ENCODE measurements around the gene DCAF4L1.

The DCAF4L1 gene

DNA sequence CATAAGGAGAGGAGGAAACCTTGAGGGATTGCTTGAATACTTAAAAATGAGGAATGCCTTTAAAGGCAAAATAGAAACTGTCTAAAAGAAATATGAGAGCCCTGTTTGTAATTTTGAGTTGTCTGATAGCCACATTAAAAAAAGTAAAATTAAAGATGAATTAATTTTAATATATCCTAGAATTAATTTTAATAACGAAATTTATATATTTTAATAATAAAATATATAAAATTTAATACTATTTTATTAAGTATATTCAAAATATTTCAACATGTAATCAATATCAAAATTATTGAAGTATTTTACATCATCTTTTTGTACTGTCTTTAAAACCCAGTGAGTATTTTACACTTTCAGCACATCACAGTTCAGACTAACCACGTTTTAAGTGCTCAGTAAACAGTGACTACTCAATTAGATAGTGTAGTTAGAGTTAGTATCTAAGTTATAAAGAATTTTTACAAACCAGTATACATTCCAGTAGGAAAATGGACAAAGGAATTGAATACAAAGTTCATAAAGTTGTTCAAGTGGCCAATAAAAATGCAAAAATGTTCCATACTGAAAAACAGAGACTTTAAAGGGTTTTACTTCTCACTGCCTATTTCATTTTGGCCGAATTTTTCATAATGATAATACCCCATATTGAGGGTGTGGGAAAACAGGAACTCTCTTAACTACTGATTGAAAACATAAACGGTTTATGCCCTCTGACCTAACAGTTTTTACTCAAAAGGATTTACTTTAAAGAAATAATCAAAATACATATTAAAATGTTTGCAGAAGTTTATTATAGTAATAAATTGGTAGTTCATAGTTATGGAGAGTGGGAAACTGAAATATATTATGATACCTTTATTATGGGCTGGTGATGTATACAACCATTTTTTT, 11.7 kb downstream of the DCAF4L1 start:
- H3K4me2 ChIP-seq (ENCODE audit: low read length): no peak overlapping the region
- H3K36me3 ChIP-seq (replicated peaks; ENCODE audit: low read depth, low read length): no peaks in the 10 kb centered on the region
- peaks cover 52% of the 10 kb centered on the region for H3K79me2 ChIP-seq (ENCODE audit: low read length)

DNA sequence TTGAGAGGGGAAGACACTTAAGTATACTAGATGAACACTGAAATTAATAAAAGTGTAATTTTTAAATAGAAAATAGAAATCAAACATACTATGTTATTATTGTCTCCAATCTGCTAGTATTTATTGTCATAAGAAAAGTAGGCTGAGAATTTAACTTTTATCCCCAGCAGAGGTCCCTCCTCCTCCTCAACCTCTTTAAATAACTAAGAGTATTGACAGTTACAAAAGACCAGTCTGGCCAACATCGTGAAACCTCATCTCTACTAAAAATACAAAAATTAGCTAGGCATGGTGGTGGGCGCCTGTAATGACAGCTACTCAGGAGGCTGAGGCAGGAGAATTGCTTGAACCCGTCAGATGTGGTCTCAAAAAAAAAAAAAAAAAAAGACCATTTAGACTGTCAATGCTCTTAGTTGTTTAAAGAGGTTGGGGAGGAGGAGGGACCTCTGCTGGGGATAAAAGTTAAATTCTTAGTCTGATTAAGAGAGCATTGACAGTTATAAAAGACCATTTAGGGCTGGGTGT, 13.0 kb downstream of the DCAF4L1 start:
- Histone ChIP-seq H2AFZ (ENCODE audit: low read depth, low read length) (no peak overlapping the region), H3K27me3 (ENCODE audit: low read depth, low read length) (no peaks in the 10 kb centered on the region), H3K4me3 (ENCODE audit: low read length) (no peak overlapping the region), H3K79me2 (ENCODE audit: low read length) (peaks cover 52% of the 10 kb centered on the region), H3K36me3 (replicated peaks; ENCODE audit: low read depth, low read length) (no peaks in the 10 kb centered on the region), H3K9ac (ENCODE audit: low read length) (no peak overlapping the region), H3K4me2 (ENCODE audit: low read length) (no peak overlapping the region), H3K27ac (ENCODE audit: low read length) (no peak overlapping the region), H4K20me1 (ENCODE audit: insufficient read depth, low read length) (peaks cover 8% of the 10 kb centered on the region; the same call in 1 of the 2 replicates), H3K4me1 (ENCODE audit: low read length) (peaks cover 20% of the 10 kb centered on the region), H3K9me3 (ENCODE audit: insufficient read depth, low read length) (no peaks in the 10 kb centered on the region)
- TF ChIP-seq CTCF (IDR thresholded peaks at IDR 0.05; ENCODE audit: low read depth, low read length) (no peak), EZH2phosphoT487 (IDR thresholded peaks at IDR 0.05; ENCODE audit: low read depth) (no peak)

More for the DNA sequence above, 11.7 kb downstream of the DCAF4L1 start:
- Histone ChIP-seq H3K9ac (ENCODE audit: low read length) (no peak overlapping the region), H3K4me1 (ENCODE audit: low read length) (peaks cover 25% of the 10 kb centered on the region), H3K27ac (ENCODE audit: low read length) (no peak overlapping the region), H3K27me3 (ENCODE audit: low read depth, low read length) (no peaks in the 10 kb centered on the region), H2AFZ (ENCODE audit: low read depth, low read length) (no peak overlapping the region), H4K20me1 (ENCODE audit: insufficient read depth, low read length) (peaks cover 8% of the 10 kb centered on the region; the same call in 1 of the 2 replicates), H3K9me3 (ENCODE audit: insufficient read depth, low read length) (no peaks in the 10 kb centered on the region), H3K4me3 (ENCODE audit: low read length) (no peak overlapping the region)
- TF ChIP-seq EZH2phosphoT487 (IDR thresholded peaks at IDR 0.05; ENCODE audit: low read depth) (no peak), CTCF (IDR thresholded peaks at IDR 0.05; ENCODE audit: low read depth, low read length) (no peak)

DNA sequence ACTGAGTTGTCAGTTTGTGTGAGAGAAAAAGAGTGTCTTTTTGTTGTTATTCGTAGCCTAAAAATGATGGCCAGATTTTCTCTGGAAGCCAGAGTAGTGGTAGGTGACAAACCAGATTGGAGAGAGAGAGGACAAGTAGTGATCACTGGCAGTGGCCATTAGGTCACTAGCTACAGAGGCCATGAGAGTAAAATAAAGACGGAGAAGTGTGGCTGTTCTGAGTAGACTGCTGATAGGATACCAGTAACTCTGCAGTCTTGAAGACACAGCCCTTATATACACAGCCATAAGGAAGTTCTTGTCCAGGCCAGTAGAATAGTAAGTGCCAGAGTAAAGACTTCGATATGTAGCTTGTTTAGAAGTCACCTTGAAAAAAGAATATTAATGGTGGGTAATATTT, 16.5 kb downstream of the DCAF4L1 start:
- Histone ChIP-seq H3K27me3 (ENCODE audit: low read depth, low read length) (no peaks in the 10 kb centered on the region), H4K20me1 (ENCODE audit: insufficient read depth, low read length) (0 out of 2 replicates have a peak, but pooled peaks cover 3% of the 10 kb centered on the region), H3K4me3 (ENCODE audit: low read length) (no peak overlapping the region), H3K36me3 (replicated peaks; ENCODE audit: low read depth, low read length) (peaks cover 4% of the 10 kb centered on the region), H2AFZ (ENCODE audit: low read depth, low read length) (no peak overlapping the region), H3K9ac (ENCODE audit: low read length) (no peak overlapping the region), H3K9me3 (ENCODE audit: insufficient read depth, low read length) (no peaks in the 10 kb centered on the region), H3K4me2 (ENCODE audit: low read length) (no peak overlapping the region), H3K79me2 (ENCODE audit: low read length) (peaks cover 26% of the 10 kb centered on the region), H3K27ac (ENCODE audit: low read length) (no peak overlapping the region), H3K4me1 (ENCODE audit: low read length) (peaks cover 8% of the 10 kb centered on the region)
- no peak for TF ChIP-seq EZH2phosphoT487 (IDR thresholded peaks at IDR 0.05; ENCODE audit: low read depth)
- TF ChIP-seq CTCF (IDR thresholded peaks at IDR 0.05; ENCODE audit: low read depth, low read length): no peak

DNA sequence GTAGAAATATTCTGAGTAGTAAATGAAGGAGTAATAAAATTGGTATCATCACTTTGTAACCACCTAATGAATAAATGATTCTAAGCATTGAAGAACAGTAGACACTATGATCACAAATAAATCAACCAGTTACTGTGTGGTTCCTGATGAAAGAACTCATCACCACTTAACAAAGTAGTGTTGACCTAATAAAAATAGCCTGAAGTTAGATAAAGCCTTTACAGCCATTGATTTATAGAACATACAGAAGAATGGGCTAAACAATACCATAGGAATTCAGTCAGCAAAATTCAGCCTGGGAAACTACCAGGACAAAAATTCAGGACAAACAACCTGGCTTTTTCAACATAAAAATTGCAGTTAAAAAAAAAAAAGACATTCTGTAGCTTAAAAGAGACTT, 17.8 kb downstream of the DCAF4L1 start:
- Histone ChIP-seq H3K4me2 (ENCODE audit: low read length) (no peak overlapping the region), H3K4me1 (ENCODE audit: low read length) (peaks cover 5% of the 10 kb centered on the region), H3K79me2 (ENCODE audit: low read length) (peaks cover 18% of the 10 kb centered on the region), H3K9ac (ENCODE audit: low read length) (no peak overlapping the region), H3K9me3 (ENCODE audit: insufficient read depth, low read length) (no peaks in the 10 kb centered on the region), H2AFZ (ENCODE audit: low read depth, low read length) (no peak overlapping the region), H4K20me1 (ENCODE audit: insufficient read depth, low read length) (no peaks in the 10 kb centered on the region), H3K27ac (ENCODE audit: low read length) (no peak overlapping the region), H3K27me3 (ENCODE audit: low read depth, low read length) (no peaks in the 10 kb centered on the region), H3K4me3 (ENCODE audit: low read length) (no peak overlapping the region), H3K36me3 (replicated peaks; ENCODE audit: low read depth, low read length) (peaks cover 8% of the 10 kb centered on the region)
- TF ChIP-seq CTCF (IDR thresholded peaks at IDR 0.05; ENCODE audit: low read depth, low read length) (no peak), EZH2phosphoT487 (IDR thresholded peaks at IDR 0.05; ENCODE audit: low read depth) (no peak)

Measured in OCI-LY3 (cell line).